ENCODE data around the gene DMKN. TPM values are rescaled to one million over a fixed set of nuclear protein-coding genes. Genes with fewer than 3 reads are reported as not detected.

The DMKN gene
- polyA plus RNA-seq, 3 donors: not detected

DNA sequence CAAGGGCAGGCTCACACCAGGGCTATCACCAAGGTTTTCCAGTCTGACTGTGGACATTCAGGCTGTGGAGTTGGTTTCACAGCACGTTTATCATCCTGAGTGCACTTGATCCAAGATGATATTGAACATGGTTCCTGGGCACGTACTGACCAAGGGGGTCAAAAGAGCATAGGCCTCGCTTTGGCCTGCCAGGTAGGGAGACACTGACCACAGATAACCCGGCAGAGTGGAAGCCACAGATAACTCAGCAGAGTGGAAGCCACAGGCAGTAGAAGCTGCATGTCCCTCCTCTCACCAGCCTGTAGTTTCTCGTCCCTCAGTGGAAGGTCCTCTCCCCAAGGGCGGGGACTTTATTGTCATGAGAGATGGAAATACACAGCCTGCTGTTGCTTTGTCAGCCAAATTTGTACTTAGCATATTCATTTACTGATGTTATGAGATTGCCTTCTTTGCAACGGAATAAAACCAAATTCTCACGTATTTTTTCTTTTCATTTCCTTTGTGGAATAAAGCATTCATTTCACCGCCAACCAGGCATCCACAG lies 14.4 kb downstream of the DMKN start:
- Histone ChIP-seq H3K4me2 (replicated peaks; ENCODE audit: extremely low read depth, low read length, poor library complexity, severe bottlenecking) (no peak overlapping the region), H4K20me1 (ENCODE audit: insufficient read depth, low read length) (no peaks in the 10 kb centered on the region), H2AFZ (ENCODE audit: insufficient read depth, low read depth, low read length, poor library complexity, severe bottlenecking) (no peak overlapping the region), H3K9ac (ENCODE audit: insufficient read depth, low read length, poor library complexity, severe bottlenecking) (no peak overlapping the region), H3K27ac (ENCODE audit: low read depth in 1 of 2, low read length in 2 of 2) (no peak overlapping the region), H3K9me3 (replicated peaks in 1 of 2; ENCODE audit: control insufficient read depth in 1 of 2, insufficient read depth in 1 of 2, low read length in 2 of 2) (no peaks in the 10 kb centered on the region), H3K4me3 (replicated peaks in 1 of 3; ENCODE audit: low read depth in 2 of 3, low read length in 3 of 3) (no peak overlapping the region), H3K27me3 (ENCODE audit: control insufficient read depth in 2 of 2, insufficient read depth in 2 of 2, low read length in 2 of 2) (no peaks in the 10 kb centered on the region), H3K36me3 (replicated peaks in 1 of 2; ENCODE audit: control insufficient read depth in 1 of 2, insufficient read depth in 2 of 2, low read length in 2 of 2) (no peaks in the 10 kb centered on the region), H3K79me2 (ENCODE audit: insufficient read depth, low read length) (no peaks in the 10 kb centered on the region), H3K4me1 (ENCODE audit: control insufficient read depth in 1 of 2, insufficient read depth in 2 of 2, low read length in 2 of 2) (peaks cover 0 to 5% of the 10 kb centered on the region in 2 donors)
- TF ChIP-seq, protein P1, sequence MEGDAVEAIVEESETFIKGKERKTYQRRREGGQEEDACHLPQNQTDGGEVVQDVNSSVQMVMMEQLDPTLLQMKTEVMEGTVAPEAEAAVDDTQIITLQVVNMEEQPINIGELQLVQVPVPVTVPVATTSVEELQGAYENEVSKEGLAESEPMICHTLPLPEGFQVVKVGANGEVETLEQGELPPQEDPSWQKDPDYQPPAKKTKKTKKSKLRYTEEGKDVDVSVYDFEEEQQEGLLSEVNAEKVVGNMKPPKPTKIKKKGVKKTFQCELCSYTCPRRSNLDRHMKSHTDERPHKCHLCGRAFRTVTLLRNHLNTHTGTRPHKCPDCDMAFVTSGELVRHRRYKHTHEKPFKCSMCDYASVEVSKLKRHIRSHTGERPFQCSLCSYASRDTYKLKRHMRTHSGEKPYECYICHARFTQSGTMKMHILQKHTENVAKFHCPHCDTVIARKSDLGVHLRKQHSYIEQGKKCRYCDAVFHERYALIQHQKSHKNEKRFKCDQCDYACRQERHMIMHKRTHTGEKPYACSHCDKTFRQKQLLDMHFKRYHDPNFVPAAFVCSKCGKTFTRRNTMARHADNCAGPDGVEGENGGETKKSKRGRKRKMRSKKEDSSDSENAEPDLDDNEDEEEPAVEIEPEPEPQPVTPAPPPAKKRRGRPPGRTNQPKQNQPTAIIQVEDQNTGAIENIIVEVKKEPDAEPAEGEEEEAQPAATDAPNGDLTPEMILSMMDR (IDR thresholded peaks at IDR 0.05): no peak
- peaks cover 9 to 12% (median 11%) of the 10 kb centered on the region in 3 donors for H3K27me3 Mint-ChIP-seq (ENCODE audit: low read depth in 3 of 3)
- H3K36me3 Mint-ChIP-seq: no peaks in the 10 kb centered on the region
- no peak for DNase-seq
- peaks cover 0 to 2% (median 0%) of the 10 kb centered on the region in 7 donors for H3K9me3 Mint-ChIP-seq
- H3K4me3 Mint-ChIP-seq: no peak overlapping the region
- WGBS (ENCODE audit: insufficient coverage): 95% methylated on average over 6 of the region's 9 CpGs
- H3K27ac Mint-ChIP-seq: no peak overlapping the region
- intact Hi-C loops (cut with micrococcal nuclease): loop anchor here (5.0 to 10.0 kb wide), 2 partner anchors 144 to 227 kb away; partner anchors contain the start of gene FFAR3 (in 1 of the 2)
- H3K4me1 Mint-ChIP-seq: peaks cover 7% of the 10 kb centered on the region

GRCh38 chr19:35498220-35498619 lies 15.2 kb downstream of the DMKN start:
- Histone ChIP-seq H3K4me3 (replicated peaks in 1 of 3; ENCODE audit: low read depth in 2 of 3, low read length in 3 of 3) (no peak overlapping the region), H3K27ac (ENCODE audit: low read depth in 1 of 2, low read length in 2 of 2) (no peak overlapping the region), H3K79me2 (ENCODE audit: insufficient read depth, low read length) (no peaks in the 10 kb centered on the region), H4K20me1 (ENCODE audit: insufficient read depth, low read length) (no peaks in the 10 kb centered on the region), H3K4me2 (replicated peaks; ENCODE audit: extremely low read depth, low read length, poor library complexity, severe bottlenecking) (no peak overlapping the region), H3K9me3 (replicated peaks in 1 of 2; ENCODE audit: control insufficient read depth in 1 of 2, insufficient read depth in 1 of 2, low read length in 2 of 2) (no peaks in the 10 kb centered on the region), H3K36me3 (replicated peaks in 1 of 2; ENCODE audit: control insufficient read depth in 1 of 2, insufficient read depth in 2 of 2, low read length in 2 of 2) (no peaks in the 10 kb centered on the region), H3K27me3 (ENCODE audit: control insufficient read depth in 2 of 2, insufficient read depth in 2 of 2, low read length in 2 of 2) (no peaks in the 10 kb centered on the region), H2AFZ (ENCODE audit: insufficient read depth, low read depth, low read length, poor library complexity, severe bottlenecking) (no peak overlapping the region), H3K9ac (ENCODE audit: insufficient read depth, low read length, poor library complexity, severe bottlenecking) (no peak overlapping the region), H3K4me1 (ENCODE audit: control insufficient read depth in 1 of 2, insufficient read depth in 2 of 2, low read length in 2 of 2) (peaks cover 0 to 5% of the 10 kb centered on the region in 2 donors)
- intact Hi-C loops (cut with micrococcal nuclease): loop anchor here (5.0 to 10.0 kb wide), 2 partner anchors 143 to 226 kb away; partner anchors contain the start of gene FFAR3 (in 1 of the 2)
- no peak overlapping the region for H3K27ac Mint-ChIP-seq
- H3K36me3 Mint-ChIP-seq: no peaks in the 10 kb centered on the region
- peaks cover 0 to 2% (median 0%) of the 10 kb centered on the region in 7 donors for H3K9me3 Mint-ChIP-seq
- TF ChIP-seq, protein P1 (IDR thresholded peaks at IDR 0.05): no peak
- no peak overlapping the region for H3K4me3 Mint-ChIP-seq
- no peak for DNase-seq
- H3K27me3 Mint-ChIP-seq (ENCODE audit: low read depth in 3 of 3): peaks cover 7 to 10% (median 8%) of the 10 kb centered on the region in 3 donors
- WGBS (ENCODE audit: insufficient coverage): 94% methylated on average over 2 of the region's 3 CpGs
- H3K4me1 Mint-ChIP-seq: peaks cover 7% of the 10 kb centered on the region
